Stimulated activated naive CD8-positive, alpha-beta T cell treated with anti-CD3 and anti-CD28 coated beads, Interleukin-15, amount 100 ng/mL, for 72 hours (primary cell): ENCODE measurements around the gene L3MBTL3.
"Not testable (repeated sequence)": the region's sequence is repeated elsewhere in the genome, so short reads cannot be mapped to it uniquely, and the experiment has no call there.

Experiments
- ATAC-seq: fragments of 150-1000 bp; cut with Tn5 transposase; 2 replicates; pipeline ENCODE4 v1.10.0; 2021; ENCODE audit warnings: mild to moderate bottlenecking, moderate library complexity
- DNase-seq, 2 donors: peaks; one replicate each; pipeline ENCODE4 v3.0.0; 2021 to 2022
- H3K27ac Mint-ChIP-seq, 2 donors: one replicate each; pipeline ENCODE4 v1.8.0; 2022; ENCODE audit warnings: mild to moderate bottlenecking in 2 of 2, mixed read lengths in 2 of 2, moderate library complexity in 2 of 2
- H3K27me3 Mint-ChIP-seq: one replicate; pipeline ENCODE4 v1.8.0; 2022; ENCODE audit warnings: mixed read lengths
- H3K4me1 Mint-ChIP-seq: one replicate; pipeline ENCODE4 v1.8.0; 2022; ENCODE audit warnings: mild to moderate bottlenecking, mixed read lengths
- H3K4me3 Mint-ChIP-seq, 2 donors: one replicate each; pipeline ENCODE4 v1.8.0; 2022; ENCODE audit warnings: mild to moderate bottlenecking in 2 of 2, mixed read lengths in 2 of 2, moderate library complexity in 1 of 2
- H3K9me3 Mint-ChIP-seq, 2 donors: one replicate each; pipeline ENCODE4 v1.8.0; 2022; ENCODE audit warnings: mixed read lengths in 2 of 2

Gene L3MBTL3

DNA sequence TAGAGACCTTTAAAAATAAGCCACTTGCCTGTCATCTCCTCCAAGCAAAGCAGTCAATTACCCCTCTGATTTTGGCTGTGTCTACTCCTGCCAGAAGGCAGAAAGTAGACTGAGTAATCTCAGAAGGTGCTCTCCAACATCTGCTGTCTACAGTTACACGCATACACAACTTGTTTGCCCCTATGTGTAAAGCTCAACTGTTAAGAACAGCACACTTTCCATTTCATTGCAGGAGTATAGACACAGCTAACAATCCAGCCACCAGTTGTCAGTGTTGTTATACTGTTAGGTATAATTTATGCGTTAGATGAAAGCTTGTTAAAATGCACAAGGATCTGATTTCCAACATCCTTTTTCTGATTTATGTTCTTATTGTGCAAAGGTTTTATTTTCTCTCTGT lies 116.2 kb downstream of the L3MBTL3 start:
- Mint-ChIP-seq H3K27me3 (no peaks in the 10 kb centered on the region), H3K27ac (peak overlapping the region in 1 of 2 donors; percentile 4), H3K4me1 (peaks cover 82% of the 10 kb centered on the region), H3K9me3 (no peaks in the 10 kb centered on the region), H3K4me3 (no peak overlapping the region)
- DNase-seq (no peak), ATAC-seq (peak; percentile 41)

DNA sequence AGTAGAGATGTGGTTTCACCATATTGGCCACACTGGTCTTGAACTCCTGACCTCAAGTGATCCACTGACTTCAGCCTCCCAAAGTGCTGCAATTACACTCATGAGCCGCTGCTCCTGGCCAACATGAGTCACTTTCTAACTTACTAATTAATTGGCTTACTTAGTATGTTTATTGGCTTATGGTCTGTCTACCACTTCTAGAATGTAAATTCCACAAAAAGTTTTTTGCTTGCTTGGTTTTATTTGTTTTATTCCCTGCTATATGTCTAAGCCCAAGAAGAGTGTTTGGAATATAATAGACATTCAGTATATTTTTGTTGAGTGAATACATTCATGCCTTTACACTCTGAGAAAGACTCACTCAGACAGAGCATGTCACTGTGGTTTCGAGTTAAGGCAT lies 118.4 kb downstream of the L3MBTL3 start:
- H3K9me3 Mint-ChIP-seq, result no peaks in the 10 kb centered on the region
- ATAC-seq, result no peak

DNA sequence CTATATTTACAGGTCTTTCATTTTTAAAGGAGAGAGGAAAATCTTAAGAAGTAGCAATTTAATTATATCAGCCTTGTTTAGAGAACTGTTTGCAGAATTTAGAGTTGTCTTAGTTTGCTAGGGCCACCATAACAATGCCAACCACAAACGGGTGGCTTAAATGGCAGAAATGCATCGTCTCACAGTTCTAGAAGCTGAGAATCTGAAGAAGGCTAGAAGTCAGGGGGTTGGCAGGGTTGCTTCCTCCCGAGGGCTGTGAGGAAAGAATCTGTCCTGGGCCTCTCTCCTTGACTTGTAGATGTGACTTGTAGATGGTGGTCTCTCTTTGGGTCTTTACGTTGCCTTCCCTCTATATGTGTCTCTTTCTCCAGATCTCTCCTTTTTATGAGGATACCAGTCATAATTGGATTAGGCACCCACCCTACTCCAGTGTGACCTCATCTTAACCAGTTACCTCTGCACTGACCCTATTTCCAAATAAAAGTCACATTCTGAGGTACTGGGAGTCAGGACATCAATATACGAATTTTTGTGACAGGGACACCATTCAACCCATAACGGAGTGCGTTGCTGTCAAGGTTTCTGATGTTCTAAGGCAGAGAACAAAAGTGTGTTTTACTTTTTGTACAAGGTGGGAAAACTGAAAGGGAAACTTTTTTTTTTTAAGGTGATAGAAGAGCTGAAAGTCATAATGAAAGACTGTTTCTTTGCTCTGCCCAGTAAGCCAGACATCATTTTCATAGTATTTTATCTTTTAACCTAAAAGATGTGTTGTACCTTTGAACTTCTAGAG lies 119.9 kb downstream of the L3MBTL3 start:
- no peaks in the 10 kb centered on the region for H3K27me3 Mint-ChIP-seq
- peaks cover 49% of the 10 kb centered on the region for H3K4me1 Mint-ChIP-seq
- DNase-seq, result peak in 1 of 2 donors; percentile 12
- peak overlapping the region; percentile 67 to 69 for H3K4me3 Mint-ChIP-seq
- ATAC-seq, result peak; percentile 73
- H3K27ac Mint-ChIP-seq, result peak overlapping the region; percentile 76 to 92
- H3K9me3 Mint-ChIP-seq, result no peaks in the 10 kb centered on the region

More for the DNA sequence above, 118.4 kb downstream of the L3MBTL3 start:
- no peak overlapping the region for H3K27ac Mint-ChIP-seq
- H3K4me1 Mint-ChIP-seq, result peaks cover 63% of the 10 kb centered on the region
- H3K4me3 Mint-ChIP-seq, result no peak overlapping the region
- no peak for DNase-seq
- no peaks in the 10 kb centered on the region for H3K27me3 Mint-ChIP-seq

DNA sequence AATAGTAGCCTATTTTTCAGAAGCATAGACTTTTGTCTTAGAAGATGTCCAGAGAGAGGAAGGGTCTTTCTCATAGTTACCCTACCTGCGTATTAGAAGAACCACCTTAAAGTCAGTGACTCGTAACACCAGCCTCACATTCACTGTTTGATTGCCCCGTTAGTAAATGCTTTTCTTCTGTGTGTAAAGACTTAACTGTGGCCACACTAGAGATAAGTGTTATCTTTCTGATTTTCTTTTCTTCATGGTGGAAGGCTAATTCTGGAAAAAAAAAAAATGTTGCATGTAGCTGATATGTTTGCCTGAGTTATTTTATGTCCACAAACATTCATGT lies 120.5 kb downstream of the L3MBTL3 start:
- Mint-ChIP-seq H3K4me3 (peak overlapping the region; percentile 67 to 69), H3K27me3 (no peaks in the 10 kb centered on the region), H3K27ac (peak overlapping the region in 1 of 2 donors; percentile 77), H3K4me1 (peaks cover 44% of the 10 kb centered on the region), H3K9me3 (no peaks in the 10 kb centered on the region)
- peak; percentile 54 for ATAC-seq
- no peak for DNase-seq

DNA sequence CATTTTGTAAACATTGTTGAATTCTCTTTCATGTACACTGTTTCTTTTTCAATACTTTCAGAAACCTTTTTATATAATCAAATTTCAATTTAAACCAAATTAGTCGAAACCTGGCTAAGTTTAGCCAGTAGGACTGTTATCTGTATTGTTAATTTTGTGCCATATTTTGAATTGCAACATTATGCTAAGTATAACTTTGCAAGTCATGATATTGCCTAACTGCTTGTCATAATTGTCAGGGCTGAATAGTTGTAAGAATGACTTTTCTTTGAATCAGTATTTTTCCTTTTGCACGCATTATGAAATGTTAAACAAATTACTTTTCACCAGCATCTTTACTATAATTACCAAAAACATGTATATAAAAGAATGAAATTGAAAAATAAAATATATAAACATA lies 121.7 kb downstream of the L3MBTL3 start:
- no peak overlapping the region for H3K27ac Mint-ChIP-seq
- H3K4me3 Mint-ChIP-seq, result no peak overlapping the region
- H3K27me3 Mint-ChIP-seq, result no peaks in the 10 kb centered on the region
- DNase-seq (no peak), ATAC-seq (no peak)
- H3K9me3 Mint-ChIP-seq, result no peaks in the 10 kb centered on the region
- peaks cover 33% of the 10 kb centered on the region for H3K4me1 Mint-ChIP-seq

DNA sequence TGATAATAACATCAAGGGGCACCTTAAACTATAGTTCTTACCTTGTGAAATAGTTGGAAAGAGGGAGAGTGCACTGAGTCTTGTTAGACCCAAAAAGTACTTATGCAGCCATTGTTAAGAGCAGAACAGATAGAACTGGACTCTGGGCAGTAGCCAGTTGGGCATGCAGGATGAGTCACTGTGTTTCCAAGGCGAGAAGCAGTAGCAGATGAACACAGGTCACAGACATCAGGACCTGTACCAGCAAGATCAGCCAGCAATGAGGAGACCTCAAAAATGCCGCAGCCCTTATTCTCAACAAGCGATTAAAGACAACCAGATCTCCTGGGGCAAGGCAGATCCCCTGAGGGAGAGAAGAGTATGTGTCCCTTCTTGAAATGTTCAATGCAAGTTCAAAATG lies 125.3 kb downstream of the L3MBTL3 start:
- no peak for DNase-seq
- Mint-ChIP-seq H3K27ac (no peak overlapping the region), H3K4me1 (peaks cover 10% of the 10 kb centered on the region), H3K4me3 (no peak overlapping the region), H3K9me3 (no peaks in the 10 kb centered on the region), H3K27me3 (no peaks in the 10 kb centered on the region)
- ATAC-seq, result no peak

DNA sequence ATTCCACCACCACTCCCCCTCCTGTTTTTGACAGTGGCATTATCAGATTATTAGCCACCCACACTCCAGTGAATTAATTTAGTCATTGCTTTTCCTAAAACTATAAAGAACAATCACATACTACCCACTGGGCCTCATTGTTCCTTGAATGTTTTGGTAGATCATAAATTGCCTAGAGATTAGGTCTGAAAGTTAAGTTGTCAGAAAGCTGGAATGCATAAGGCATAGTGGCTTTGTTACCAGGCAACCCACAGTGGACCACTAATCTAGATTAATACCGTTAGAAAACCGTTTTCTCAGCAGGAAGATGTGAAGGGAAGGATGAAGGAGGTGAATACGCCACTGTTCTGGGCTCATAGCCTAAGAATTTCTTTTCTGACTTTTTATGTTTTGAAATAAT lies 128.7 kb downstream of the L3MBTL3 start:
- Mint-ChIP-seq H3K4me1 (no peaks in the 10 kb centered on the region), H3K27ac (no peak overlapping the region), H3K9me3 (no peaks in the 10 kb centered on the region), H3K27me3 (no peaks in the 10 kb centered on the region), H3K4me3 (no peak overlapping the region)
- DNase-seq (no peak), ATAC-seq (no peak)

DNA sequence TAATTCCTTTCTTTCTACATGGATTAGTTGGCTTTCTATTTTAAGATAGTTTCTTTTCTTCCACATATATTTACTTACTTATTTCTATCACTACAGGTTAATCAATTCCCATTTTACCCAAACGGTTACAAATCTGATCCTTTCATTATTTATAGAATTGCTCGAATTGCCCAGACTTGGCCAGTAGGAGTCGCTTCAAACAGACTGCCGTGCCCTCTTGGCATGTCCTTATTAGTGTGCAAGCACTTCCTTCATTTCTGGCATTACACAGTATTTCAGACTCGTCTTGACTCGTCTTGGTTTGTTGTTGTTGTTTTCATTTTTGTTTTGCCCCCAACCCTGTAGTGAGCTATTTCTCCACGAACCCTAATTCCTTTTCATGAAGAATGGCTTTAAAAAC lies 129.8 kb downstream of the L3MBTL3 start:
- no peak for DNase-seq
- Mint-ChIP-seq H3K9me3 (no peaks in the 10 kb centered on the region), H3K4me1 (no peaks in the 10 kb centered on the region), H3K27me3 (no peaks in the 10 kb centered on the region), H3K4me3 (no peak overlapping the region), H3K27ac (no peak overlapping the region)
- peak; percentile 56 for ATAC-seq

DNA sequence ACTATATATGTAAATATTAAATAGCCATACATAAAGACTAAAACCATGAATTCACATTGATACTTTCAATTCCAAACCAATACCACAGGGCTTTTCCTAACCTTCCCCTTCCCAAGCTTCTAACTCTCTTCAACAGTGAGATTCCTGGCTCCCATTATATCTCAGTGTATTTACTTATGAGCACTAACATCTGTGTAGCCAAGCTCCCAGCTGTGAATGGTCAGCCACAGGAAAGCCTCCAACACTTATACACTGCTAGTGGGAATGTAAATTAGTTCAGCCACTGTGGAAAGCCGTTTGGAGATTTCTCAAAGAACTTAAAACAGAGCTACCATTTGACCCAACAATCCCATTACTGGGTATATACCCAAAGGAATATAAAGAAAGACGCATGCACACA lies 130.6 kb downstream of the L3MBTL3 start:
- not testable (repeated sequence) for H3K27me3 Mint-ChIP-seq, H3K4me3 Mint-ChIP-seq, H3K4me1 Mint-ChIP-seq, H3K9me3 Mint-ChIP-seq, DNase-seq, ATAC-seq
- peak overlapping the region in 1 of 2 donors; percentile 40 for H3K27ac Mint-ChIP-seq

DNA sequence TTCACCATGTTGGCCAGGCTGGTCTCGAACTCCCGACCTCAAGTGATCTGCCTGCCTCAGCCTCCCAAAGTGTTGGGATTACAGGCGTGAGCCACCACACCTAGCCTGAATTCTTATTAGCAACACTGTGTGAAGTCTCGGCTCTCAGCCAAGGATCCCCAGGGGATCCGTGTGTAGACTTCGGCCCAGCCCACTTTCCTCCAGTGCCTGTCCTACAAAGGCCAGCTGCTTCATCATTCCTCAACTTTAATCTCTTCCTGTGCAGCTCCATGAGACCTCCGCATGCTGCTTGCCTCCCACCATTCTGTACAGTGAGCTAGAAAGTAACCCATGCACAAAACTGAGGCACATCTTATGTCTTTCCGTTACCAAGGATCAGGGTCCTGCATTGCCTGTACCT lies 132.5 kb downstream of the L3MBTL3 start:
- H3K27ac Mint-ChIP-seq, result no peak overlapping the region

DNA sequence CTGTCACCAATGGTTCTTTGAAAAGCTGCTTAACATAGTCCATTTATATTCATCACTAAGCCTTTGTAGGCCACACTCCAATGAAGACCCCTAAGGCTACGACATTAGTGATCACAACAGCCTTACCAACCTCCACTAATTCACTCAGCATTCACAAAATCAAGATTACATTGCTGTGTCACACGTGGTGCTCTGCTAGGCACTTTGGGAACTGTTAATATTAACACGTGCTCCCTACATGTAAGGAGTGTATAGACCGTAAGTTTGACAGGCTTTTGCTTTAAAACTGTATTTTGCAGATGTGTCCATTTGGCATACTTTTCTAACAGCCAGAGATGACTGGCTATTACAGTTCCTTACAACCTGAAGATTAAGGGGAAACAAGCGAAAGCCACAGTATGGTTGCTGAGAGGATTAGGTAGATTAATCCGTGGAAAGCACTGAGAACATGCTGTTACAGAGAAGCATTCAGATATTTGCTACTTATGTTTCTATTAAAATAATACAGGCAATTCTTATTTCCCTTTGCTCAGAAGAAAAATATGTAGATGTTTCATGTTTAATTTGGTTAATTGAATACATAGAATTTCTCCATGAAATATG lies 134.6 kb downstream of the L3MBTL3 start:
- Mint-ChIP-seq H3K9me3 (no peaks in the 10 kb centered on the region), H3K4me3 (no peak overlapping the region), H3K27ac (no peak overlapping the region), H3K27me3 (no peaks in the 10 kb centered on the region), H3K4me1 (no peaks in the 10 kb centered on the region)
- ATAC-seq (no peak), DNase-seq (no peak)

More for the DNA sequence above, 132.5 kb downstream of the L3MBTL3 start:
- H3K27me3 Mint-ChIP-seq, result no peaks in the 10 kb centered on the region
- no peaks in the 10 kb centered on the region for H3K9me3 Mint-ChIP-seq
- ATAC-seq (no peak), DNase-seq (no peak)
- no peak overlapping the region for H3K4me3 Mint-ChIP-seq
- H3K4me1 Mint-ChIP-seq, result no peaks in the 10 kb centered on the region

DNA sequence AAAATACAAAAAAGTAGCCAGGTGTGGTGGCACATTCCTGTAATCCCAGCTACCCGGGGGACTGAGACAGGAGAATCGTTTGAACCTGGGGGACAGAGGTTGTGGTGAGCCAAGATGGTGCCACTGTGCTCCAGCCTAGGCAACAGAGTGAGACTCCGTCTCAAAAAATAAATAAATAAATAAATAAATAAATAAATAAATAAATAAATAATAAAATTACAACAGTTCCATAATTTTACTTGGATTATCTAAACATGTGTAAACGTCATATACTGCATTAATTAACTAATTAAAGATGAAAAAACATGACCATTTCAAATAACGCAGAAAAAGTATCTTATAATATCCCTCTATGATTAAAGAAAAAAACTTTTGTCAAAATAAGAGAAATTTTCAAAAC lies 138.5 kb downstream of the L3MBTL3 start:
- Mint-ChIP-seq H3K27ac (peak overlapping the region in 1 of 2 donors; percentile 72), H3K4me3 (no peak overlapping the region), H3K27me3 (no peaks in the 10 kb centered on the region), H3K4me1 (no peaks in the 10 kb centered on the region), H3K9me3 (peaks cover 0 to 12% of the 10 kb centered on the region in 2 donors)
- no peak for DNase-seq
- no peak for ATAC-seq

DNA sequence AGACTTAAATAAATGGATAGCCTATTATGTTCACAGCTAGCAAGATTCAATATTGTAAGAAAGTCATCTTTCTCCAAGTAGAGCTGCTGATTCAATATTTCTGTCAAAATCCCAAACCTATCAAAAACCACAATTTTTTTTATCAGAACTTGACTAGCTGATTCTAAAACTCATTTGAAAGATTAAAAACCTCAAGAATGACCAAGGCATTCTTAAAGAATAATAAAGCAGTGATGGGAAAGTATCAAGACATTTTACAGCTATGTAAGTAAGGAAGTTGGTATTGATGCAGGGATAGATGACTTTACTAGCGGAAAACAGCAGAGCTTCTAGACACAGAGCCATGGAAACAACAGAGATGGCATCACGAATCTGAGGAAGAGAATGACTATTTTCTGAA lies 139.7 kb downstream of the L3MBTL3 start:
- Mint-ChIP-seq H3K27me3 (no peaks in the 10 kb centered on the region), H3K27ac (no peak overlapping the region), H3K4me1 (no peaks in the 10 kb centered on the region), H3K9me3 (peaks cover 0 to 12% of the 10 kb centered on the region in 2 donors), H3K4me3 (no peak overlapping the region)
- DNase-seq (no peak), ATAC-seq (no peak)

DNA sequence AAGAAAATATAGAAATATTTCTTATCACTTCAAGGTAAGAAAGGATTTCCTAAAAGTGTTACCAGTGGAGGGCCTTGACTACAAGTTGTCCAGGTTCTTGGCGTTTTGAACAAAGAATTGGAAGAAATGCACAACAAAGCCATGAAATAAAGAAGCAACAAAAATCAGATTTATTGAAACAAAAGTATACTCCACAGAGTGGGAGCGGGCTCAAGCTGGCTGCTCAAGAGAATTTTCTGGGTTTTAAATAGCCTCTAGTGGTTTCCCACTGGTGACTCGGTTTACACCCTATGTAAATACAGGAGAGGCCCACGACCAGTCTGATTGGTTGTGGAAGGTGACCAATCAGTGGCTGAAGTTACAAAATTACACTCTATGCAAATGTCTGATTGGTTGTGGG lies 140.2 kb downstream of the L3MBTL3 start:
- Mint-ChIP-seq H3K27ac (no peak overlapping the region), H3K27me3 (no peaks in the 10 kb centered on the region), H3K4me3 (no peak overlapping the region), H3K9me3 (peaks cover 0 to 12% of the 10 kb centered on the region in 2 donors), H3K4me1 (no peaks in the 10 kb centered on the region)
- no peak for DNase-seq
- ATAC-seq, result no peak

DNA sequence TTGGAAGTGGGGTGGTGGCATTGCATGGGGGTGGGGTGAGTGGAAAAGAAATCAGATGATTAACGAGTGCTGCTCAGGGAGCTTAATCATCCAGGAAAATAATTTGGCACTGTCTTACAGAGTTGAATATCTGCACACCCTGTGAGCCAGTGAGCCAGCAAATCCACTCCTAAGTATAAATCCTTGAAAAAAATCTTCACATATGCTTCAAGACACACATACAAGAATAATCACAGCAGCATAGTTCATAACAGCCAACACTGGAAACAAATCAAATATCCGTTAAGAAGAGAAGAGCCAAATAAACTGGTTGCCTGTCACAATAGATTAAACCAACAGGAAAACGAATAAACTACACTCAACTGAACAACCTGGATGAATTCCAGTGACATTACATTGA lies 141.6 kb downstream of the L3MBTL3 start:
- no peak overlapping the region for H3K27ac Mint-ChIP-seq
- no peak for DNase-seq

DNA sequence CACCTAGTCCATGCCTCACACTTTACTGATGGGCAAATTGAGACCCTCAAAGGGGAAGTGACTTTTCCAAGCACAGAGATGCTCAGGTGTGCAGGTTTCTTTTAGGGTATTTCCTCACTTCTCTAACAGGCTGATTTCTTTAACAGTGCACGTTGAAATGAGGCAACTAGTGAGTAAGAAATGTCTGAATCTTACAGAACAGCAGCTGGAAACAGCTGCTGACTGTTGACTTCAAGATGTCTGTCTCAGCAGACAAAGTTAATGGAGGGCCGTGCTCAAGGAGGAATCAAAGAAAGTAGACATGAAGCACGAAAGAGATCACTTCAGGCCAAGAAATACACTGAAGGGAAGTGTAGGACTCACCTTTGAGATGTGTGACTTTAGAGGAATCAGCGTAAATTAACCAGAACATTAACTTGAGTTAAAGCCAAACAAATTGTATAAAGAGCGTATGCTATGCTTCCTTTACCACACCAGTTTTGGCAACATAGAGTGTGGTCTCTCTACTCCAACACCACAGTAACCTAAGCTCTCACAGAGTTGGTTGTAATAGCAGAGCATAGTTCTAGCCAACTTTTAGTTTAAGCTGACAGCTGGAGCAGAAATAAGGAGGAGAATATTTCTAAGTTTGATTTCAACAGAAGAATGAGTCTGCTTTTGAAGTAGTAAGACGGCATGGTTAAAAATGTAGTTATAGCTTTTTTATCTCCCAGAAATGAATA lies 143.5 kb downstream of the L3MBTL3 start:
- Mint-ChIP-seq H3K4me3 (no peak overlapping the region), H3K4me1 (peaks cover 9% of the 10 kb centered on the region), H3K27me3 (no peaks in the 10 kb centered on the region), H3K9me3 (peaks cover 12% of the 10 kb centered on the region in 2 donors), H3K27ac (no peak overlapping the region)
- no peak for ATAC-seq
- no peak for DNase-seq

More for the DNA sequence above, 141.6 kb downstream of the L3MBTL3 start:
- peaks cover 5 to 12% of the 10 kb centered on the region in 2 donors for H3K9me3 Mint-ChIP-seq
- ATAC-seq, result no peak
- H3K4me1 Mint-ChIP-seq, result peaks cover under 1% of the 10 kb centered on the region
- no peak overlapping the region for H3K4me3 Mint-ChIP-seq
- no peaks in the 10 kb centered on the region for H3K27me3 Mint-ChIP-seq
